ENCODE data around the gene ATP10B. TPM values are rescaled to one million over a fixed set of nuclear protein-coding genes. Genes with fewer than 3 reads are reported as not detected.

Gene ATP10B
- total RNA-seq, 2 donors from 2014 or later: 0.99 TPM; not detected in 1

DNA sequence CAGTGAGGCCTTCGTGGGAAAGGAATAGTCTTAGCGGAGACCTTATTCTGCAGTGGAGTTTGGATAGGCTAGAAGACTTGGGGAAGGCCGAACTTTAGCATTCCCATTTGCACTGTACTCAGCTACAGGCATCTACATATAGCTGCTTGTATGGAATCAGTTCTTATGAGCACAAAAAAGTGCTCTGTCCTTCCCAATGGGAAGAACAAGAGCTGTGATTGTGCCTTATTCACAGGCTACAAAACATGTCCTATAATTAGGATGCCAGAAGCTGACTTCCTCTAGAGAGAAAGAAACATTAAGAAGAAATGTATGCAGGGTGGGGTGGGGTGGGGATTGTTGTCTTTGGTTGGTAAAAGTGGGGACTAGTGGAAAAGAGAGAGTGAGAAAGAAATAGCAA lies 154.7 kb downstream of the ATP10B start:
- H3K9me3 ChIP-seq: no peaks in the 10 kb centered on the region
- H3K4me3 ChIP-seq: no peak overlapping the region
- no peaks in the 10 kb centered on the region for H3K36me3 ChIP-seq
- no peaks in the 10 kb centered on the region for H3K4me1 ChIP-seq (ENCODE audit: control insufficient read depth in 1 of 2, low read depth in 2 of 2)
- H3K27me3 ChIP-seq (replicated peaks; ENCODE audit: insufficient read depth): no peaks in the 10 kb centered on the region
- H3K27ac ChIP-seq: no peak overlapping the region
- TF ChIP-seq, protein P1, sequence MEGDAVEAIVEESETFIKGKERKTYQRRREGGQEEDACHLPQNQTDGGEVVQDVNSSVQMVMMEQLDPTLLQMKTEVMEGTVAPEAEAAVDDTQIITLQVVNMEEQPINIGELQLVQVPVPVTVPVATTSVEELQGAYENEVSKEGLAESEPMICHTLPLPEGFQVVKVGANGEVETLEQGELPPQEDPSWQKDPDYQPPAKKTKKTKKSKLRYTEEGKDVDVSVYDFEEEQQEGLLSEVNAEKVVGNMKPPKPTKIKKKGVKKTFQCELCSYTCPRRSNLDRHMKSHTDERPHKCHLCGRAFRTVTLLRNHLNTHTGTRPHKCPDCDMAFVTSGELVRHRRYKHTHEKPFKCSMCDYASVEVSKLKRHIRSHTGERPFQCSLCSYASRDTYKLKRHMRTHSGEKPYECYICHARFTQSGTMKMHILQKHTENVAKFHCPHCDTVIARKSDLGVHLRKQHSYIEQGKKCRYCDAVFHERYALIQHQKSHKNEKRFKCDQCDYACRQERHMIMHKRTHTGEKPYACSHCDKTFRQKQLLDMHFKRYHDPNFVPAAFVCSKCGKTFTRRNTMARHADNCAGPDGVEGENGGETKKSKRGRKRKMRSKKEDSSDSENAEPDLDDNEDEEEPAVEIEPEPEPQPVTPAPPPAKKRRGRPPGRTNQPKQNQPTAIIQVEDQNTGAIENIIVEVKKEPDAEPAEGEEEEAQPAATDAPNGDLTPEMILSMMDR (IDR thresholded peaks at IDR 0.05): no peak
- ATAC-seq (ENCODE audit: insufficient number of reproducible peaks, low FRiP score, low read depth) (no peak), DNase-seq (ENCODE audit: low spot score) (no peak)

GRCh38 chr5:160694896-160695295 lies 157.1 kb downstream of the ATP10B start:
- H3K4me1 ChIP-seq (ENCODE audit: control insufficient read depth in 1 of 2, low read depth in 2 of 2): no peaks in the 10 kb centered on the region
- H3K36me3 ChIP-seq: no peaks in the 10 kb centered on the region
- H3K9me3 ChIP-seq: no peaks in the 10 kb centered on the region
- no peak overlapping the region for H3K27ac ChIP-seq
- no peak overlapping the region for H3K4me3 ChIP-seq
- TF ChIP-seq, protein P1 (IDR thresholded peaks at IDR 0.05): no peak
- DNase-seq (ENCODE audit: low spot score): no peak
- ATAC-seq (ENCODE audit: insufficient number of reproducible peaks, low FRiP score, low read depth): no peak
- H3K27me3 ChIP-seq (replicated peaks; ENCODE audit: insufficient read depth): no peaks in the 10 kb centered on the region

- Histone ChIP-seq H3K27me3 (replicated peaks; ENCODE audit: insufficient read depth) (no peaks in the 10 kb centered on the region), H3K4me1 (ENCODE audit: control insufficient read depth in 1 of 2, low read depth in 2 of 2) (no peaks in the 10 kb centered on the region), H3K36me3 (no peaks in the 10 kb centered on the region), H3K27ac (no peak overlapping the region), H3K4me3 (no peak overlapping the region), H3K9me3 (no peaks in the 10 kb centered on the region)
- TF ChIP-seq, protein P1 (IDR thresholded peaks at IDR 0.05): no peak
- ATAC-seq (ENCODE audit: insufficient number of reproducible peaks, low FRiP score, low read depth): no peak
- DNase-seq (ENCODE audit: low spot score): no peak
These were observed 158.1 kb downstream of the ATP10B start for GRCh38 chr5:160693831-160694465.

DNA sequence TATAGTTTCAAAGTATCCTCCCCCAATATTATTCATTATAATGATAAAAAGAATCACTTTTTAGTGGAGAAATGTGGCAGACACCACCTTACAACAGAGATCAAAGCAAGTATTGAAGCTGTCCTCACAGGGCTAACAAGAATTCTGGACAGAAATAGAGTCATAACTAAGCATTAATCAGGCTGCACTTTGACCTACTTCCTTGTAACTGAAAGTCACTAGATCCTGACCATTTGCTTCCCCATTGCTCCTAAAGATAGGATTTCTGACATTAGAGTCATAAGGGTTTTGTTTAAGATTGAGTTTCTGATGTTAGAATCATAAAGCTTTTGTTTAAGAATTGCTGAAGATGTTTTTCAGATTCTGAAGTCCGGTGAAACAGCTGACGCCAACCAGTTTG lies 159.7 kb downstream of the ATP10B start:
- Histone ChIP-seq H3K9me3 (no peaks in the 10 kb centered on the region), H3K4me1 (ENCODE audit: control insufficient read depth in 1 of 2, low read depth in 2 of 2) (no peaks in the 10 kb centered on the region), H3K4me3 (no peak overlapping the region), H3K36me3 (no peaks in the 10 kb centered on the region), H3K27me3 (replicated peaks; ENCODE audit: insufficient read depth) (no peaks in the 10 kb centered on the region), H3K27ac (no peak overlapping the region)
- DNase-seq (ENCODE audit: low spot score): no peak
- ATAC-seq (ENCODE audit: insufficient number of reproducible peaks, low FRiP score, low read depth): no peak
- TF ChIP-seq, protein P1 (IDR thresholded peaks at IDR 0.05): no peak

GRCh38 chr5:160685695-160686094 lies 166.3 kb downstream of the ATP10B start:
- Histone ChIP-seq H3K27ac (no peak overlapping the region), H3K36me3 (no peaks in the 10 kb centered on the region), H3K27me3 (replicated peaks; ENCODE audit: insufficient read depth) (no peaks in the 10 kb centered on the region), H3K9me3 (no peaks in the 10 kb centered on the region), H3K4me3 (no peak overlapping the region), H3K4me1 (ENCODE audit: control insufficient read depth in 1 of 2, low read depth in 2 of 2) (no peaks in the 10 kb centered on the region)
- TF ChIP-seq, protein P1 (IDR thresholded peaks at IDR 0.05): no peak
- no peak for ATAC-seq (ENCODE audit: insufficient number of reproducible peaks, low FRiP score, low read depth)
- DNase-seq (ENCODE audit: low spot score): no peak

Data from thoracic aorta (tissue), 2 donors.